Endothelial cell of umbilical vein (primary cell): ENCODE measurements around the gene SLC38A9. TPM values are rescaled to one million over a fixed set of nuclear protein-coding genes. Genes with fewer than 3 reads are reported as not detected.

Source experiments
- BruUV-seq: library from RNA; stranded (reverse); fragments of 400-500 nt; replicated peaks from 2 replicates; lab custom pipeline; 2021; lab: Mats Ljungman, UMichigan
- CTCF ChIA-PET: fragments of 300-600, 350-600 bp; sonication (Branson Sonifier 250); formaldehyde crosslinking; loops from one replicate; lab custom pipeline; 2021; ENCODE audit warnings: antibody characterized with exemption, inconsistent platforms; lab: Charles Lee
- POLR2A ChIA-PET: fragments of 300-600, 350-600 bp; sonication (Branson Sonifier 250); formaldehyde crosslinking; loops from one replicate; lab custom pipeline; 2021; ENCODE audit warnings: antibody characterized with exemption, inconsistent platforms; lab: Charles Lee
- DNase-seq: peaks from one replicate; pipeline ENCODE4 v3.0.0-alpha.2; 2011; ENCODE audit warnings: low read depth, low spot score
- FAIRE-seq: peaks from 2 replicates; lab custom pipeline; 2011; peaks lifted over from hg19 to GRCh38; lab: Jason Lieb, UNC
- H2AFZ ChIP-seq: 2 replicates; pipeline ENCODE4 v1.6.0; 2012; ENCODE audit warnings: low read depth, low read length, control low read depth, inconsistent platforms
- H3K27ac ChIP-seq: 2 replicates; pipeline ENCODE4 v1.5.1; 2011; ENCODE audit warnings: low read depth, mild to moderate bottlenecking, control low read depth, low read length, moderate library complexity; ENCODE audit not compliant: insufficient read depth
- H3K27me3 ChIP-seq, 2 experiments: 2 replicates each; pipeline versions ENCODE4 v1.6.0 to v1.6.1; 2011; ENCODE audit warnings: low read length in 2 of 2, mixed read lengths in 1 of 2; ENCODE audit not compliant: control insufficient read depth in 2 of 2, insufficient read depth in 2 of 2
- H3K36me3 ChIP-seq, 2 experiments: 2 replicates in 1 of 2; 3 replicates in 1 of 2; pipeline ENCODE4 v1.5.1; 2011; ENCODE audit warnings: low read length in 2 of 2, mild to moderate bottlenecking in 1 of 2, moderate library complexity in 1 of 2; ENCODE audit not compliant: control insufficient read depth in 2 of 2, insufficient read depth in 2 of 2; ENCODE audit errors: extremely low read depth in 1 of 2
- H3K4me1 ChIP-seq: 3 replicates; pipeline ENCODE4 v1.5.1; 2011; ENCODE audit warnings: mild to moderate bottlenecking, low read length; ENCODE audit not compliant: control insufficient read depth, insufficient read depth; ENCODE audit errors: extremely low read depth
- H3K4me2 ChIP-seq: 2 replicates; pipeline ENCODE4 v1.6.1; 2011; ENCODE audit warnings: low read length, control low read depth, mixed read lengths; ENCODE audit not compliant: insufficient read depth
- H3K4me3 ChIP-seq, 3 experiments: fragments of 200-600 bp in 1 of 3; sonication (generic), shearing (Covaris generic) in 1 of 3; replicated peaks in 1 of 3; 2 replicates each; pipeline ENCODE4 v1.5.1; 2011 to 2016; ENCODE audit warnings: control low read depth in 3 of 3, low read length in 3 of 3, mild to moderate bottlenecking in 2 of 3, inconsistent platforms in 1 of 3, low read depth in 1 of 3, moderate library complexity in 1 of 3; ENCODE audit not compliant: insufficient read depth in 1 of 3
- H3K79me2 ChIP-seq: 2 replicates; pipeline ENCODE4 v1.6.0; 2012; ENCODE audit warnings: low read length, inconsistent platforms; ENCODE audit not compliant: control insufficient read depth, insufficient read depth
- H3K9ac ChIP-seq: replicated peaks from 2 replicates; pipeline ENCODE3; 2011; ENCODE audit warnings: low read length, control low read depth; ENCODE audit not compliant: insufficient read depth; ENCODE audit errors: extremely low read depth
- H3K9me1 ChIP-seq: replicated peaks from 3 replicates; pipeline ENCODE4 v1.6.0; 2011; ENCODE audit warnings: mild to moderate bottlenecking, low read length; ENCODE audit not compliant: control insufficient read depth, insufficient read depth; ENCODE audit errors: extremely low read depth
- H3K9me3 ChIP-seq: replicated peaks from 2 replicates; pipeline ENCODE4 v1.5.1; 2012; ENCODE audit warnings: low read length, inconsistent platforms; ENCODE audit not compliant: control insufficient read depth, insufficient read depth
- H4K20me1 ChIP-seq: replicated peaks from 2 replicates; pipeline ENCODE3; 2011; ENCODE audit warnings: mild to moderate bottlenecking, low read length; ENCODE audit not compliant: control insufficient read depth, insufficient read depth; ENCODE audit errors: extremely low read depth
- CTCF ChIP-seq, 2 donors: IDR thresholded peaks; 1 replicate in 1 of 2; 2 replicates in 1 of 2; pipeline ENCODE4 v1.5.1; 2011; ENCODE audit warnings: low read length in 2 of 2, mild to moderate bottlenecking in 2 of 2, moderate library complexity in 2 of 2, control low read depth in 1 of 2, inconsistent platforms in 1 of 2, low read depth in 1 of 2; ENCODE audit not compliant: insufficient read depth in 1 of 2; ENCODE audit errors: extremely low read depth in 1 of 2
- EZH2 ChIP-seq: IDR thresholded peaks from 2 replicates; pipeline ENCODE4 v1.6.1; 2012; ENCODE audit warnings: borderline replicate concordance, low read depth, mild to moderate bottlenecking, moderate library complexity, low read length, inconsistent platforms; ENCODE audit not compliant: severe bottlenecking
- FOS ChIP-seq: IDR thresholded peaks from 2 replicates; pipeline ENCODE4 v1.6.1; 2011; ENCODE audit warnings: mild to moderate bottlenecking, low read length, moderate library complexity, borderline replicate concordance; ENCODE audit not compliant: insufficient read depth
- GATA2 ChIP-seq: IDR thresholded peaks from 2 replicates; pipeline ENCODE4 v1.7.0; 2011; ENCODE audit warnings: low read depth, mild to moderate bottlenecking, moderate library complexity, mixed read lengths, low read length; ENCODE audit not compliant: insufficient read length, insufficient read depth
- JUN ChIP-seq: IDR thresholded peaks from 2 replicates; pipeline ENCODE4 v1.6.1; 2011; ENCODE audit warnings: borderline replicate concordance, low read depth; ENCODE audit not compliant: insufficient read length, insufficient read depth
- MAX ChIP-seq: IDR thresholded peaks from 2 replicates; pipeline ENCODE4 v1.6.1; 2011; ENCODE audit not compliant: insufficient read depth, insufficient read length
- MYC ChIP-seq: IDR thresholded peaks from one replicate; pipeline ENCODE4 v1.6.1; 2011; ENCODE audit warnings: mild to moderate bottlenecking, low read depth, low read length
- POLR2A ChIP-seq: IDR thresholded peaks from 2 replicates; pipeline ENCODE4 v1.6.1; 2012; ENCODE audit warnings: low read depth, mild to moderate bottlenecking, control low read depth, low read length
- POLR2AphosphoS5 ChIP-seq: IDR thresholded peaks from 2 replicates; pipeline ENCODE4 v1.6.1; 2012; ENCODE audit warnings: low read depth, mild to moderate bottlenecking, control low read depth, low read length, moderate library complexity; ENCODE audit not compliant: insufficient read depth
- dilution Hi-C: fragments of 300-500 bp; cut with MboI; formaldehyde crosslinking; loops from one replicate; pipeline ENCODE4 v1.15.0; 2019; ENCODE audit warnings: low sequenced_read_pairs; ENCODE audit not compliant: extremely low pct_ligation_motif_present
- intact Hi-C: fragments of 100-400 bp; cut with micrococcal nuclease; formaldehyde crosslinking; loops from one replicate; pipeline ENCODE4 v1.10.0; 2022
- polyA plus RNA-seq, 4 experiments: library from polyadenylated mRNA; depleted of rRNA in 3 of 4; stranded (reverse) in 3 of 4; unstranded in 1 of 4; fragments of >200 nt; gene quantifications; 2 replicates each; pipeline versions ENCODE4 v1.2.1 to v1.2.3, GENCODE V29; 2011 to 2012; ENCODE audit warnings: missing spikeins in 1 of 4
- total RNA-seq: library from RNA; stranded (reverse); gene quantifications from 2 replicates; pipeline ENCODE4 v1.2.3, GENCODE V29; 2021

SLC38A9 gene
- total and polyA plus RNA-seq, 2 donors (not counting 3 experiments of a cell fraction or from before 2014, with no cell fraction given) = 14.1 to 24.9 TPM

GRCh38 chr5:55706230-55706629 lies 5.9 kb downstream of the SLC38A9 start:
- intact Hi-C loops (no loop called here), dilution Hi-C loops (no loop called here)
- BruUV-seq = no TSS peak
- H3K27me3 ChIP-seq = no peaks in the 10 kb centered on the region
- no peak overlapping the region for H3K4me3 ChIP-seq
- TF ChIP-seq EZH2 (no peak), POLR2A (no peak), MAX (no peak), MYC (no peak), POLR2AphosphoS5 (no peak), GATA2 (no peak), CTCF (IDR thresholded peaks at IDR 0.05; ENCODE audit: extremely low read depth in 1 of 2, insufficient read depth in 1 of 2, low read depth in 1 of 2, low read length in 2 of 2) (no peak), FOS (no peak), JUN (no peak)
- no peak overlapping the region for H2AFZ ChIP-seq
- FAIRE-seq (no peak), DNase-seq (no peak)
- H3K27ac ChIP-seq = no peak overlapping the region
- no peak overlapping the region for H3K9ac ChIP-seq
- ChIA-PET POLR2A (interaction anchor here (0.7 kb wide), 1 partner anchor 433 kb away, joined by 4 read pairs; no protein-coding TSS in a partner anchor), CTCF (no interaction called here)
- no peaks in the 10 kb centered on the region for H4K20me1 ChIP-seq
- H3K36me3 ChIP-seq = peaks cover 0 to 2% of the 10 kb centered on the region in 2 experiments
- peaks cover under 1% of the 10 kb centered on the region for H3K79me2 ChIP-seq
- H3K9me3 ChIP-seq = no peaks in the 10 kb centered on the region
- H3K4me1 ChIP-seq = peaks cover 1% of the 10 kb centered on the region
- H3K4me2 ChIP-seq = no peak overlapping the region
- no peaks in the 10 kb centered on the region for H3K9me1 ChIP-seq
